ENCODE results near the gene IQGAP1. TPM values are rescaled to one million over a fixed set of nuclear protein-coding genes. Genes with fewer than 3 reads are reported as not detected.

IQGAP1 gene
- polyA plus RNA-seq, 3 donors, result 140 to 276 (median 207) TPM

- Mint-ChIP-seq H3K9me3 (no peaks in the 10 kb centered on the region), H3K27ac (peak overlapping the region in 3 of 7 donors; percentile 0 to 72 (median 22)), H3K27me3 (ENCODE audit: low read depth in 3 of 3) (no peaks in the 10 kb centered on the region), H3K4me3 (no peak overlapping the region), H3K36me3 (peaks cover 91 to 99% of the 10 kb centered on the region in 2 donors), H3K4me1 (no peaks in the 10 kb centered on the region)
- Histone ChIP-seq H2AFZ (ENCODE audit: insufficient read depth, low read depth, low read length, poor library complexity, severe bottlenecking) (no peak overlapping the region), H3K9ac (ENCODE audit: insufficient read depth, low read length, poor library complexity, severe bottlenecking) (no peak overlapping the region), H4K20me1 (ENCODE audit: insufficient read depth, low read length) (peaks cover 100% of the 10 kb centered on the region), H3K9me3 (replicated peaks in 1 of 2; ENCODE audit: control insufficient read depth in 1 of 2, insufficient read depth in 1 of 2, low read length in 2 of 2) (no peaks in the 10 kb centered on the region), H3K4me1 (ENCODE audit: control insufficient read depth in 1 of 2, insufficient read depth in 2 of 2, low read length in 2 of 2) (no peaks in the 10 kb centered on the region), H3K27me3 (ENCODE audit: control insufficient read depth in 2 of 2, insufficient read depth in 2 of 2, low read length in 2 of 2) (no peaks in the 10 kb centered on the region), H3K36me3 (replicated peaks in 1 of 2; ENCODE audit: control insufficient read depth in 1 of 2, insufficient read depth in 2 of 2, low read length in 2 of 2) (peaks cover 97 to 100% of the 10 kb centered on the region in 2 donors), H3K27ac (ENCODE audit: low read depth in 1 of 2, low read length in 2 of 2) (peak overlapping the region in 1 of 2 donors; percentile 20), H3K4me2 (replicated peaks; ENCODE audit: extremely low read depth, low read length, poor library complexity, severe bottlenecking) (no peak overlapping the region), H3K4me3 (replicated peaks in 1 of 3; ENCODE audit: low read depth in 2 of 3, low read length in 3 of 3) (no peak overlapping the region), H3K79me2 (ENCODE audit: insufficient read depth, low read length) (peaks cover 5% of the 10 kb centered on the region)
- intact Hi-C loops (cut with micrococcal nuclease), result no loop called here
- no peak for DNase-seq
- WGBS (ENCODE audit: insufficient coverage), result 96% methylated on average over 2 of the region's 2 CpGs
- no peak for TF ChIP-seq CTCF (IDR thresholded peaks at IDR 0.05)
These were observed 81.7 kb downstream of the IQGAP1 start for GRCh38 chr15:90469723-90470122.

GRCh38 chr15:90470453-90470852 lies 82.4 kb downstream of the IQGAP1 start:
- Histone ChIP-seq H3K79me2 (ENCODE audit: insufficient read depth, low read length) (peaks cover 5% of the 10 kb centered on the region), H3K9ac (ENCODE audit: insufficient read depth, low read length, poor library complexity, severe bottlenecking) (no peak overlapping the region), H2AFZ (ENCODE audit: insufficient read depth, low read depth, low read length, poor library complexity, severe bottlenecking) (no peak overlapping the region), H4K20me1 (ENCODE audit: insufficient read depth, low read length) (peaks cover 100% of the 10 kb centered on the region), H3K4me3 (replicated peaks in 1 of 3; ENCODE audit: low read depth in 2 of 3, low read length in 3 of 3) (no peak overlapping the region), H3K4me2 (replicated peaks; ENCODE audit: extremely low read depth, low read length, poor library complexity, severe bottlenecking) (no peak overlapping the region), H3K27ac (ENCODE audit: low read depth in 1 of 2, low read length in 2 of 2) (peak overlapping the region in 1 of 2 donors; percentile 20), H3K9me3 (replicated peaks in 1 of 2; ENCODE audit: control insufficient read depth in 1 of 2, insufficient read depth in 1 of 2, low read length in 2 of 2) (no peaks in the 10 kb centered on the region), H3K27me3 (ENCODE audit: control insufficient read depth in 2 of 2, insufficient read depth in 2 of 2, low read length in 2 of 2) (no peaks in the 10 kb centered on the region), H3K36me3 (replicated peaks in 1 of 2; ENCODE audit: control insufficient read depth in 1 of 2, insufficient read depth in 2 of 2, low read length in 2 of 2) (peaks cover 97 to 100% of the 10 kb centered on the region in 2 donors), H3K4me1 (ENCODE audit: control insufficient read depth in 1 of 2, insufficient read depth in 2 of 2, low read length in 2 of 2) (no peaks in the 10 kb centered on the region)
- 44% methylated on average over 1 of the region's 1 CpG for WGBS (ENCODE audit: insufficient coverage)
- TF ChIP-seq CTCF (IDR thresholded peaks at IDR 0.05), result no peak
- DNase-seq, result no peak
- Mint-ChIP-seq H3K27me3 (ENCODE audit: low read depth in 3 of 3) (no peaks in the 10 kb centered on the region), H3K9me3 (no peaks in the 10 kb centered on the region), H3K4me1 (no peaks in the 10 kb centered on the region), H3K27ac (peak overlapping the region in 4 of 7 donors; percentile 1 to 55 (median 16)), H3K36me3 (peaks cover 88 to 99% of the 10 kb centered on the region in 2 donors), H3K4me3 (no peak overlapping the region)
- intact Hi-C loops (cut with micrococcal nuclease), result no loop called here
